HG03280 (cell line): ENCODE data around the gene MTMR12.
"Not testable (repeated sequence)": the region's sequence is repeated elsewhere in the genome, so short reads cannot be mapped to it uniquely, and the experiment has no call there.

ENCODE experiments used
- ATAC-seq: cut with Tn5 transposase; IDR thresholded peaks from one replicate; pipeline ENCODE4 v1.9.1; 2021; ENCODE audit warnings: mild to moderate bottlenecking, moderate library complexity; ENCODE audit not compliant: unreplicated experiment

MTMR12 gene

GRCh38 chr5:32298059-32298415 lies 14.7 kb downstream of the MTMR12 start:
- peak; percentile 64 for ATAC-seq

DNA sequence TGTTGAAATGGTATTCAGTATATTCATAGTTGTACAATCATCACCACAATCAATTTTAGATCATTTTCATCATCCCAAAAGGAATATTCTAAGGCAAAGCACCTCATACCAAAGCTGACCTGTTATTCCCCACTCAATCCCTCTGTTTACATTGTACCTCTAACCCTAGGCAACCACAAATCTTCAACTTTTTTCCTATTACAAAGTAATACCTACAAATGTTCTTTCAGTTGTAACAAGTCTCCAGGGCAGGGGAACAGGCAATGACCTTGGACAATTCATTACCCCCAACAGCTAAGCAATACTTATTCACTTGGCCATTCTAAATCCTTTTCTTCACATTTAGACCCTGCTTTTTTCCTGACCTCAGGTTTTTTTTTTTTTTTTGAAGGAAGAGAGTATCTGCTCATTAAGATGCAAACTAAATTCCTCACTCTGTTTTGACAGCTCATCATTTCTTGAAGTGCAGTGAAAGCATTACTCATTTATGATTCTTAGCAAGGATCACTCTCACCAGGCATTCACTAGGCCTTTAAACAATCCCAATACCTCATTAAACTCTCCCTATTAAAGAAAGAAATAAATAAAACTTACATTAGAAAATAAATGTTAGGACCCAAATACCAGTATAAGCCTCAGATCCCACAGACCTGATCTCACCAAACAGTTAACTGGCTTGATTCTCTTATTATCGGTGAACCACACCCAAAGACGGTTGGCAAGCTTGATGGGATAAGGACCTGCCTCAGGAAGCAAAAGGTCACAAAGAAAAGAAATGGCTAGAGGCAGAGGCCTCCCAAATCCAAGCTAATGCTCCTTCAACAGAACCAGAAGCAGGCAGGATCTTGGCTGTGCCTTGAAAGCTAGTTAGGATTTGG lies 15.3 kb downstream of the MTMR12 start:
- no peak for ATAC-seq

DNA sequence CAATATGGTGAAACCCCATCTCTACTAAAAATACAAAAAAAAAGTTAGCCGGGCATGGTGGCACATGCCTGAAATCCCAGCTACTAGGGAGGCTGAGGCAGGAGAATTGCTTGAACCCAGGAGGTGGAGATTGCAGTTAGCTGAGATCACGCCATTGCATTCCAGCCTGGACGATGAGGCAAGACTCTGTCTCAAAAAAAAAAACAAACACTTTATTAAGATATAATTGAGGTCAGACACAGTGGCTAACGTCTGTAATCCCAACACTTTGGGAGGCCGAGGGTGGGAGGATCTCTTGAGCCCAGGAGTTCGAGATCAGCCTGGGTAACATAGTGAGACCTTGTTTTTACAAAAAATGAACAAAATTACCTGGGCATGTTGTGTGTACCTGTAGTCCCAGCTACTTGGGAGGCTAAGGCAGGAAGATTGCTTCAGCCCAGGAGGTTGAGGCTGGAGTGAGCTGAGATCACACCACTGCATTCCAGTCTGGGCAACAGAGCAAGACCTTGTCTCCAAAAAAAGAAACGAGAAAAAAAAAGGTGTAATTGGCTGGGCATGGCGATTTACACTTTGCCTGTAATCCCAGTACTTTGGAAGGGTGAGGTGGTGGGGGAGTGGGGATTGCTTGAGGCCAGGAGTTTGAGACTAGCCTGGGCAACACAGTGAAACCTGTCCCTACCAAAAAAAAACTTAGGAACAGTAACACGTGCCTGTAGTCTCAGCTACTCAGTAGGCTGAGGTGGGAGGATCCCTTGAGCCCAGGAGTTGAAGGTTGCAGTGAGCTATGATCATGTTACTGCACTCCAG lies 16.6 kb downstream of the MTMR12 start:
- not testable (repeated sequence) for ATAC-seq

DNA sequence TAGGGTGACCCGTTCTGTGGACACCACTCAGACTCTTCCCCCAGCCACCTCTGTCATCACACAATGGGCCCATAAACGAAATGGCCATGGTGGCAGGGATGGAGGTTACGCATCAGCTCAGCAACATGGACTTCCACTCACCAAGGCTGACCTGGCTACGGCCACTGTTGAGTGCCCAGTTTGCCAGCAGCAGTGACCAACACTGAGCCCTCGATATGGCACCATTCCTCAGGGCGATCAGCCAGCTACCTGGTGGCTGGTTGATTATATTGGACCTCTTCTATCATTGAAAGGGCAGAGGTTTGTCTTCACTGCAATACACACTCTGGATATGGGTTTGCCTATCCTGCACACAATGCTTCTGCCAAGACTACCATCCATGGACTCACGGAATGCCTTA lies 21.1 kb downstream of the MTMR12 start:
- no peak for ATAC-seq

DNA sequence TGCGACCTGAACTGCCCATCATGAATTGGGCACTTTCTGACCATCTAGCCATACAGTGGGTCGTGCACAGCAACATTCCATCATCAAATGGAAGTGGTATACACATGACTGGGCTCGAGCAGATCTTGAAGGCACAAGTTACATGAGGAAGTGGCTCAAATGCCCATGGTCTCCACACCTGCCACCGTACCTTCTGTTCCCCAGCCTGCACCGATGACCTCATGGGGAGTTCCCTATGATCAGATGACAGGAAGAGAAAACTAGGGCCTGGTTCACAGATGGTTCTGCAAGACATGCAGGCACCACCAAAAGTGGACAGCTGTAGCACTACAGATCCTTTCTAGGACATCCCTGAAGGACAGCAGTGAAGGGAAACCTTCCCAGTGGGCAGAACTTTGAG lies 21.8 kb downstream of the MTMR12 start:
- ATAC-seq = peak; percentile 60

- ATAC-seq = not testable (repeated sequence)
Observed at GRCh38 chr5:32290501-32290900, 22.2 kb downstream of the MTMR12 start.

DNA sequence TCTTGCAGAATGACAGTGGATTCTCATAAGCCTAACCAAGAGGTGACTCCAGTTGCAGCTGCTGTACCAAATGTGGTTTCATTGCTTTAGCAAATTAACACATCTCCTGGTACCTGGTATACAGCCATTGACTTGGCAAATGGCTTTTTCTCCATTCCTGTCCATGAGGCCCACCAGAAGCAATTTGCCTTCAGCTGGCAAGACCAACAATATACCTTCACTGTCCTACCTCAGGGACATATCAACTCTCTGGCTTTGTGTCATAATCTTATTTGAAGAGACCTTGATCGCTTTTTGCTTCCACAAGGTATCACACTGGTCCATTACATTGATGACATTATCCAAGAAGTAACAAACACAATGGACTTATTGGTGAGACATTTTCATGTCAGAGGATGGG lies 22.8 kb downstream of the MTMR12 start:
- not testable (repeated sequence) for ATAC-seq

DNA sequence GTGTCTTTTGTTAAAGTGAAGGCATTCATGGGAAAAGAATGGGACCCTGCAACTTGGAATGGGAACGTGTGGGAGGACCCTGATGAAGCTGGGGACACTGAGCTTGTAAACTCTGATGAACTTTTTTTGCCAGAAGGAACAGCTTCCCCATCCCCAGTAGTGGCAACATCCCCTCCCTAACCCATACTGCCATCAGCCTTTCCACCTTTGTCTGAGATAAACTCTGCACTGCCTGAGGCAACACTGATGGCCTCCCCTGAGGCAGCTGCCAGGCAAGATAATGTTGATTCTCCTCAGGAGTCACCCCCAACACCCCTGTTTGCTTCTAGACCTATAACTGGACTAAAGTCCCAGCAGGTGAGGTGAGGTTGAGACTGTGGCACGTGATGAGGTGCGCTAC lies 24.6 kb downstream of the MTMR12 start:
- ATAC-seq = not testable (repeated sequence)

DNA sequence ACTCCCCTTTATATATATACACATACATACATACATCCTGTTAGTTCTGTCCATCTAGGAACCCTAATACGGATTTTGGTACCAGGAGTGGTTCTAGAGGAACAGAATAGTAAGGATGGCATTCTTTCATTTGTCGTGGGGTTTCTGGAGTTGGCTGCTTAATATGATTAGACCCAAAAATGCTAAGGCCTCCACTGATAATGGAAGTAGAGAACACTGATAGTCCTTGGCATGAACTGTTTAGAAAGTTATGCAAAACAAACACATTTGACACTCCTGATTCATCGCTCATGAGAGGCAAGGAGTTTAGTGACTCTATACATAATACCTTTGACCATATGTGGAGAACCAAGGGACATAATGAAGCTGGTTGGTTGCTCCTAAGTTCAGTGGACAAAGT lies 25.2 kb downstream of the MTMR12 start:
- ATAC-seq = not testable (repeated sequence)

- no peak for ATAC-seq
Observed at GRCh38 chr5:32285510-32286138, 27.1 kb downstream of the MTMR12 start.

DNA sequence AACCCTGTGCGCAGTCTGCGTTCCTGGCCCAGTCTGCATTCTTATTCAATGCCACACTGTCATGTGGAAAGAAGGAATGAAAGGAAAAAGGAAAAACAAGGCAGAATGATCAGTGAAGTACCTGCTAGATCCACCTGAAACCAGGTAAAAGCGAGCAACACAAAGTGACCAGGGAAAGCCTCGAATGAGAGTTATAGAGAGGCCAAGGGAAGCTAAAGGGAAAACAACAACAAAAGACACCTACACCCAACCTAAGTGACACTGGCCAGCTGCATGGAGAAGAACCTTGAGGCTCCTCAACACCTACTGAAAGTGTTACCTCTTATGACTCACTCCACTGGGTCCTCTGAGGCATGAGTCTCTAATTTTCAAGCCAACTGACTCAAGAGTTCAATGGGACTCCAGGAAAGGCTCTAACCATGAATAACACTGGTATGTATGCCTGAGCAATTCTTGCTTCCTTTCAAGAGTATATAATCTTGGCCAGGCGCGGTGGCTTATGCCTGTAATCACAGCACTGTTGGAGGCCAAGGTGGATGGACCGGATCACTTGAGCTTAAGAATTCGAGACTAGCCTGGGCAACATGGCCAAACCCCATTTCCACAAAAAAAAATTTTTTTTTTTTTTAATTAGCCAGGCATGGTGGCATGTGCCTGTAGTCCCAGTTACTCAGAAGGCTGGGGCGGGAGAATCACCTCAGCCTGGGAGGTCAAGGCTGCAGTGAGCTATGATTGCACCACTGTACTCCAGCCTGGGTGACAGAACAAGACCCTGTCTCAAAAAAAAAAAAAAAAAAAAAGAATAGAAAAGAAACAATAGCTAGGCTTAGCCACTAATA lies 29.0 kb downstream of the MTMR12 start:
- peak; percentile 53 for ATAC-seq

DNA sequence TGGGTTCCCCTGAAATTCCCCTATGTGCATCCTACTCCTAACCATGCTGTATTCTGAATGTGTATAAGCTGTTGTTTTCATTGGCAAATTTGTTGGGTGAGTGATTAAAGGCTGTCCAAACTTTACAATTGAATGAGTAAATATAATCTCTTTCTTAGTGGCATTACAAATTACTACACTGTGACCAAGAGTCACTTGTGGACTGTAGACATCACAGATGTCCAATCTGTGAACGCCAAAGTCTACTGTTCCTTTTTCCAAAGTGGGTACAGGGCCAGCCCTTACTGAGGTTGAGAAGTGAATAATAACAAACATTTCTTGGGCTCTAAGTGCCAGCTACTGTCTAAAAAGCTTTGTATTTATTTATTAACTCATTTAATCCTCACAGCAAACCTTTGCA lies 29.7 kb downstream of the MTMR12 start:
- no peak for ATAC-seq

DNA sequence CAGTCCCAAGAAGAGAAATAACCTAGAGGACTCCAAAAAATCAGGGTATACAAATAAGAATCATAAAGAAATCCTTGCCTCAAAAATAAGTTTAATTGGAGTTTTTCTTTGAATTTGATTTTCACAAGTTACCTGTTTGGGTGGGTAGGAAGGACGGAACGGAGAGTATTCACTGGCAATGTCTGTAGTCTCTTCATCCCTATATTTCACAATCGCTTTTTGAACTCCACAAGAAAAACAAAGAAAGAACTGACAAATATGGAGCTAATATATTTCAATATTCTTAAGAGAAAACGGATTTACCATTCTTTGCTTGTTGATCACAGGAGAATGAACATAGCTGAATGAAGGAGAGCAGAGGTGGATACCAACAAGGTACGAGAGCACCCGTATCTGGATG lies 30.1 kb downstream of the MTMR12 start:
- no peak for ATAC-seq

DNA sequence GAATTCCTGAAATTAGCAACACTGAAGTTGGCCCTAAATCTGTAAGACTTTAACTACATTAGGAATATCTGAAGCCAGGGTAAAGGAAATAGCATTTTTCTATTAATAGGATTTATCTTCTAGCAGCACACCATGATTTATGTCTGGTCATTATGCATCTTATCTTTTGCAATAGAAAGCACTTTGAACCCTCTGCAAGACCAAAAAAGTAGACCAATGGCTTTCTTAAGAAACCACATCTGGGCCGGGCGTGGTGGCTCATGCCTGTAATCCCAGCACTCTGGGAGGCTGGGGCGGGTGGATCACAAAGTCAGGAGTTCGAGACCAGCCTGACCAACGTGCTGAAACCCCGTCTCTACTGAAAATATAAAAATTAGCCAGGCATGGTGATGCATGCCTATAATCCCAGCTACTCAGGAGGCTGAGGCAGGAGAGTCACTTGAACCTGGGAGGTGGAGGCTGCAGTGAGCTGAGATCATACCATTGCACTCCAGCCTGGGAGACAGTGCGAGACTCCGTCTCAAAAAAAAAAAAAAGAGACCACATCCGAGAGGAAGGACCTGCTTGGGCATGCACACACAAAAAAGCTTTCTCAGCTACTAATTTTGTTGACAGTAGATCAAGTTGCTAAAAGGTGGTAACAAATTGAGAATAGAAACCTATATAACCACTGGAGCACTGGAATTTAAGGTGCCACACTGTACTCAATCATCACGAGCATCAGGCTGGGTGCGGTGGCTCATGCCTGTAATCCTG lies 31.2 kb downstream of the MTMR12 start:
- ATAC-seq = not testable (repeated sequence)

DNA sequence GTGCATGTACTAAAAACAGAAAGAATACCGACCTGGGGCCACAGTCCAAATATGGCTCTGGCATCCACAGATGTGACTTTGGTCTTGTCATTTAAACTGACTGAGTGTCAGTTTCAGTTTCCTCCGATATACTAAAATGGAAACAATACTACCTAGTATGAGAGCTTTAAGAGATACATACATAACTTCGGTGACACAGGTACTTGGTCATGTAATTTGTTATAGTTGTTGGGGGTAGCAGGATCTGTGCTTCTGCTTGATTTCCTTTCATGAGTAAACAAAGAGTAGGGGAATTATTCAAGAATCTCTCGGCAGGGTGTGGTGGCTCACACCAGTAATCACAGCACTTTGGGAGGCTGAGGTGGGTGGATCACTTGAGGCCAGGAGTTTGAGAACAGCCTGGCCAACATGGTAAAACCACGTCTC lies 32.1 kb downstream of the MTMR12 start:
- ATAC-seq = peak; percentile 75

DNA sequence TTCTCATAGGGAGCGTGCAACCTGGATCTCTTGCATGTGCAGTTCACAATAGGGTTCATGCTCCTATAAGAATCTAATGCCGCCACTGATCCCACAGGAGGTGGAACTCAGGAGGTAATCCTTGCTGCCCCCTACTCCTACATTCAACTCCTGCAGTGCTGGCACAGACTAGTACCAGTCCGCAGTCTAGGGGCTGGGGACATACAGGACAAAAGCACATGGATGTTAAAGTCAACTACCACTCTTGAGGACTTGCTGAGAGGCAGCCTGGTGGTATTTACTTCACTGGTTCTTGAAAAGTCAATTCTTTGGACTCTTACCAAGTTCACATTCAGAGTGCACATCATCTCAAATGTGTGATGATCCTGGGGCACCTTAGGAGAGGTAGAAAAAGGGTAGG lies 33.0 kb downstream of the MTMR12 start:
- no peak for ATAC-seq

DNA sequence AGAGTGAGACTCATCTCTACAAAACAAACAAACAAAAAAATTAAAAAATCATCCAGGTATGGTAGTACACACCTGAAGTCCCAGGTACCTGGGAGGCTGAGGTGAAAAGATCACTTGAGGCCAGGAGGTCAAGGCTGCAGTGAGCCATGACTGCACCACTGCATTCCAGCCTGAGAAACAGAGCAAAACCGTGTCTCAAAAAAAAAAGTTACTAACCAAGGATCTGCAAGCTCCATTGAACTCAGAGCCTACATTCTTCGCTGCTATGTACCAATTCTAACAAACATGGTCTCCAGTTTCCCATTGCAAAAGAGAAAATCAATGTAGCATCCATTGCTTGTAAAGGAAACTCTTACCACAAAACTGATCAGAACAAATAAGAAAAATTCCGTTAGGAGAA lies 33.5 kb downstream of the MTMR12 start:
- ATAC-seq = no peak

DNA sequence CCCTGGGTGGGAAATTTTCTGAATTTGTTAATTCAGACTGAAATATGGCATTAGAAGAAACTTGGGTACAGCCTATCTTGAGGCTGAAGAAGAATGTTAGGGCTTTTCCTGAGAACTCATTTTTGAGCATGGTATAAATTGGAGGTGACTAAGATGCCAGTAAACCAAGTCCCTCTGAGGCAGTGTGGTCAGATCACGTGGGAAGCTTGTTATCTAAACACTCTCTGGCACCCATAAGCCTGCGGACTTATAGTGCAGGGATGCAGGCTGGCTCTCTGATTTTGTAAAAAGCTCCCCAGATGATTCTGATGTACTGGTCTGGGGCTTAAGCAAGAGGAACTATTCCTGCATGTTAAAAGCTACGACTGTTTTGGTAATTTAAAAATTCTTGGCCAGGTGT lies 34.3 kb downstream of the MTMR12 start:
- no peak for ATAC-seq

- no peak for ATAC-seq
Observed at GRCh38 chr5:32277798-32278197, 34.9 kb downstream of the MTMR12 start.
